T47D (cell line): Measurements from ENCODE around the gene MED16.

Experiments
- DNase-seq, 2 experiments: peaks; one replicate each; pipeline versions ENCODE4 v3.0.0 to v3.0.0-alpha.2; 2011 to 2012; ENCODE audit warnings: low read depth in 1 of 2, low spot score in 1 of 2
- JUND ChIP-seq: IDR thresholded peaks from 2 replicates; pipeline ENCODE4 v1.6.1; 2012; ENCODE audit warnings: low read depth
- in situ Hi-C: cut with HindIII; loops from 2 replicates; pipeline ENCODE4 v1.10.0; 2016; ENCODE audit warnings: low sequenced_read_pairs, low pct_unique_long_range_greater_than_20kb

MED16 gene

DNA sequence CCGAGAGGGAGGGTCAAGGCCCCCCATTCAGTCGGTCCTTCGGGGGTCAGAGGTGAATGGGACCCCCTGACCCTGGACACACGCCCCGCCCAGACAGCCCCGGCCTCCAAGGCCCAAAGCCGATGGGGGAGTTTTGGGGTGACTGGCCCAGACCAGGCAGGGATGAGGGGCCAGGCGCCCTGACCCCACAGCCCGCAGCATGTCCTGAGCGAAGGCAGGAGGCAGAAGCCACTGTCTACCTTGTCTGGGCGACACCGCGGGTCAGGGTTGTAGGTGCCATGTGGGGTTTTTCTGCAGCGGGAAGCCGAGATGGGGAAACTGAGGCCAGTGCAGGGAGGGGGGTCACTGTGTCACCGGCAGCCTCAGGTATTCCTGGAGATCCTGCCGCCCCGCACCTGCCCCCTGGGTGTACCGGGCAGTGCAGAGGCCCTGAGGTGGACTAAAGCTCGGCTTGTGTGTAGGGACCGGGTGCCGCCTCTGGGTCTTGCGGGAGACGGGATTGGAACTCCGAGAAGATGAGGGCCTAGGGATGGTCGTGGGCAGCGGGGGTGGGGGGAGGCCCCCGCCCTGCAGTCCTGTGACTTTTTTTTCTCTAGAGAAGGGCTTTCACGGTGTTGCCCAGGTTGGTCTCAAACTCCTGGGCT is 41.3 kb upstream of the MED16 start:
- no peak for TF ChIP-seq JUND
- DNase-seq, result no peak
- in situ Hi-C loops, result no loop called here

DNA sequence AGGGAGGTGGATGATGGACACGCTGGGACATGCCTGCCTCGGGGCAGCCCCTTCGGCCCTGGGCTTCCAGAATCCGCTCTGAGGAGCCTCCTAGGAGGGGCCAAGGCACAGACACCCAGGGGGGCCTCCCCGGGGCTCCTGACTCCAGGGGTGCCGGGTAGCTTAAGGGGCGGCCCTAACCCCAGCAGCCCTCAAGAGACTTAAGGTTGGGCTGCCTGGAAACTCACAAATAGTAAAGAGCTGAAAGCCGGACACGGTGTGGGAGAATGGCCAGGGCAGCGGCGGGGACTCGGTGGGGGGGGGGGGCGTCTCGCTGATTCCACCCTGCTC is 40.5 kb upstream of the MED16 start:
- TF ChIP-seq JUND, result no peak
- no peak for DNase-seq
- in situ Hi-C loops, result no loop called here

DNA sequence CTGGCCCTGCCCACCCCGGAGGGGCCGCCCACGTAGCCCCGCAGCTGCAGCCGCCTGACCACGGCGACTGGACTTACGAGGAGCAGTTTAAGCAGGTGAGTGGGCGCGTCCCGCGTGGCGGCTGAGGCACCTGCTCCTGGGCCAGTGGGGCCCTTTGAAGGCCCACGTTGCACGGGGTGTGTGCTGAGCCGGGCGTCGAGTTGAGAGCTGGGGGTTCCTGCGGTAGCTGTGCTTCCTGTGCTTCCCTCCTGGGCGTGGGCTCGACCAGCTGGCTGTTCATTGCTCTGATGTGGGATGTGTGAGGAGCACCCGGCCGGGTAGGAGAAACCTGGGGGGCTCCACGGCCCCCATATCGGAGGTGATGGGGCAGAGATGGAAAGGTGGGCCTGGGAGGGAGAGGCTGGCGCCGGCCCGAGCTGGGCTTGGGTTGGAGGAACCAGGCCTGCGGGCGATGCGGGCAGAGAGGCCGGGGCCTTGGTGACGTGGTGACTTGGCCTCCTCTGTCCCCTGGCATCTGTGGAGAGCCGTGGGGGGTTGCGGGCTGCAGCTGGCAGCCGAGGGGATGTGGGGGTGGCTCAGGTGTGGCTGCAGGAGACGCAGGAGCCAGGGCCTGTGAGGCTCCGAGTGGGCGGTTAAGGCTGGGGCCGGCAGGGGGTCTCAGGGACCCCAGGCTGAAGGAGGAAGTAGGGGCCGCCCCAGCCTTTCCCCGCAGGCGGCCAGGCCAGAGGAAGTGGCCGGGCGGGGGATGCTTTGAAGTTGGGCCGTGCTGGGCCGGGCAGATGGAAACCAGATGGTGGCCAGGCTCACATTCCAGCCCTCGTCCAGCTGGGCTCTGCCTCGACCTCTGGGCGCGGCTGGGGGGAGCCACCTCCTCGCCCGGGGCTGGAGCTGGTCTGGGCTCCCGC is 39.9 kb upstream of the MED16 start:
- in situ Hi-C loops, result no loop called here
- no peak for DNase-seq
- TF ChIP-seq JUND, result no peak

DNA sequence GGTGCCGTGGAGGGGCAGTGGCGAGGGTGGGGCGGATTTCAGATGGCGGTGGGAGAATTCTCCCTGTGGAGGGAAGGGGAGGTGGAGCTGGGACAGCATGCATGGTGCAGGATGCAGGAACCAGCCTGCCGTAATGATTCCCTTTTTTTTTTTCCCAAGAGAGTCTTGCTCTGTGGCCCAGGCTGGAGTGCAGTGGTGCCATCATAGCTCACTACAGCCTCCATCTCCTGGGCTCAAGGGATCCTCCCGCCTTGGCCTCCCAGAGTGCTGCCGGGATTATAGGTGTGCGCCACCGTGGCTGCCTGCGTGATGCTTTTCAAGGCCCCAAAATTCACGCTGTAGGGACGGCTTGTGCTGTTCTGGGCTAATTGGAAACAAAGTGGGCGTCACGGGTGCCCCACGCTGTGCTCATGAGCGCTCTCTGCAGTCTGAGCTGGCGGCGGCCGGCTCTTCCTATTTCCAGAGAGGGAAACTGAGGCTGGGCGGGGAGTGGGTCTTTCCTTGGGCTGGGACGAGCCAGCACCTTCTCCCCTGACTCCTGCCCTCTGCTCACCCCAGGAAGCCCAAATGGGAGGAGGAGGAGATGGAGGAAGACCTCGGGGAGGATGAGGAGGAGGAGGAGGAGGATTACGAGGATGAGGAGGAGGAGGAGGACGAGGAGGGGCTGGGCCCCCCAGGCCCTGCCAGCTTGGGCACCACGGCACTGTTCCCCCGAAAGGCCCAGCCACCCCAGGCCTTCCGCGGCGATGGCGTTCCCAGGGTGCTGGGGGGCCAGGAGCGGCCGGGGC is 39.1 kb upstream of the MED16 start:
- in situ Hi-C loops, result no loop called here
- no peak for DNase-seq
- TF ChIP-seq JUND, result no peak

DNA sequence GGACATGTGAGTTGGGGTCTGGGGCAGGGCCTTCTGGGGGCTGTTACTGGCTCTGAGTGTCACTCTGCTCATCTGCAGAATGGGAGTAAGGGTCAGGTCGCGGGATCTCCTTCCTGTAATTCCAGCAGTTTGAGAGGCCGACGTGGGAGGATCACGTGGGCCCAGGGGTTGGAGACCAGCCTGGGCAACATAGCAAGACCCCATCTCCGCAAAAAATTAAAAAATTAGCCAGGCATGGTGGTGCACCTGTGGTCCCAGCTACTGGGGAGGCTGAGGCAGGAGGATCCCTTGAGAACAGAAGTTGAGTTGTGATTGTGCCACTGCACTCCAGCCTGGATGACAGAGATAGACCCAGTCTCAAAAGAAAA is 36.9 kb upstream of the MED16 start:
- TF ChIP-seq JUND, result no peak
- in situ Hi-C loops, result no loop called here
- DNase-seq, result no peak

DNA sequence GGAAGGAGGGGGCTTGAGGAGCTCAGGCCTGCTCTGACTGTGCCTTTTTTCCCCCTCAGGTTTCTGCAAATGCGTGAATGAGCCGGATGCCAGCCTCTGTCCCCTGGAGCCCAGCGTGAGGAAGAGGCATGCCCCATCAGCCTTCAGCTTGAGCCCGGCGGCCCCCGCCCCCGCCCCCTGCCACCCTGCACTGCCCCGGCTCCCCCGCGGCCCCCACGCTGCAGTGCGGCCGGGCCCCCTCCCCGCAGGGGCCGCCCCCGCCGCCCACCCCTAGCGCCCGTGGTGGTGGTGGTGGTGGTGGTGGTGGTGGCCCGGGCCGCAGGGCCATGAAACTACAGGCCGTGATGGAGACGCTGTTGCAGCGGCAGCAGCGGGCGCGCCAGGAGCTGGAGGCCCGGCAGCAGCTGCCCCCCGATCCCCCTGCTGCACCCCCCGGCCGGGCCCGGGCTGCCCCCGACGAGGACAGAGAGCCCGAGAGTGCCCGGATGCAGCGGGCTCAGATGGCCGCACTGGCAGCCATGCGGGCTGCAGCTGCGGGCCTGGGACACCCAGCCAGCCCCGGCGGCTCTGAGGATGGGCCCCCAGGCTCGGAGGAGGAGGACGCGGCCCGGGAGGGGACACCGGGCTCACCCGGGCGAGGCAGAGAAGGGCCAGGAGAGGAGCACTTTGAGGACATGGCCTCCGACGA is 36.4 kb upstream of the MED16 start:
- no peak for DNase-seq

DNA sequence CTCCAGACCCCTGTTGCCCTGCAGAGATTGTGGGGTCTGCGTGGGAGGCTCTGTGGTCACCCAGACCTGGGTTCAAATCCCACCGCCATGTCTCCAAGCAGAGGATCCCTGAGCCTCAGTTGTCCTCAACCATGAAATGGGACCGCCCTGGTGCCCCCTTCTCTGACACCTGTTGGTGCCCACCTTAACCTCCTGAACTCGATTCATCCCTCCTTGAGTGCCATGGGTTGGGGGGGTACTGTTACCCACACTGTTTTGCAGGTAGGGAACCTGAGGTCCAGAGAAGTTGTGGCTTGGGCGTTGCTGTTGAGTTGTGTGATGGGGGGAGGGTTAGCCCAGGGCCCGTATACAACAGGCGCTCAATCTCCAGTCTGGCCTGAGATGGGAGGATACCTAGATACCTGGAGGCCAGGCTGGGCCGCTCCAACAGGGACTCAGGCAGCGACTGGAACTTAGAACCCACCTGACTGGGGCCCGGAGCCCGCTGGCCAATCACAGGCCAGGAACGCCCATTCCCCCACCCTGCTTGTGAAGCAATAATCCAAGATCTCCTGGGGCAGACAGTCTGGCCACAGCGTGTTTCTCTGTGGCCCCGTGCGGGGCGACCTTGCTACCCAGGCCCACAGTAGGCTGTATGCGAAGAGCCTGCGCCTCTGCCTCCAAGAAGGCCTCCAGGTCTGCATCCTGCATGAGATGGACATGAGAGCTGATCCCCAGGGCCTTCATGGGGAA is 35.6 kb upstream of the MED16 start:
- no peak for TF ChIP-seq JUND
- in situ Hi-C loops, result no loop called here
- peak; percentile 70 to 82 for DNase-seq

More for the DNA sequence above, 36.4 kb upstream of the MED16 start:
- TF ChIP-seq JUND, result no peak
- in situ Hi-C loops, result no loop called here

DNA sequence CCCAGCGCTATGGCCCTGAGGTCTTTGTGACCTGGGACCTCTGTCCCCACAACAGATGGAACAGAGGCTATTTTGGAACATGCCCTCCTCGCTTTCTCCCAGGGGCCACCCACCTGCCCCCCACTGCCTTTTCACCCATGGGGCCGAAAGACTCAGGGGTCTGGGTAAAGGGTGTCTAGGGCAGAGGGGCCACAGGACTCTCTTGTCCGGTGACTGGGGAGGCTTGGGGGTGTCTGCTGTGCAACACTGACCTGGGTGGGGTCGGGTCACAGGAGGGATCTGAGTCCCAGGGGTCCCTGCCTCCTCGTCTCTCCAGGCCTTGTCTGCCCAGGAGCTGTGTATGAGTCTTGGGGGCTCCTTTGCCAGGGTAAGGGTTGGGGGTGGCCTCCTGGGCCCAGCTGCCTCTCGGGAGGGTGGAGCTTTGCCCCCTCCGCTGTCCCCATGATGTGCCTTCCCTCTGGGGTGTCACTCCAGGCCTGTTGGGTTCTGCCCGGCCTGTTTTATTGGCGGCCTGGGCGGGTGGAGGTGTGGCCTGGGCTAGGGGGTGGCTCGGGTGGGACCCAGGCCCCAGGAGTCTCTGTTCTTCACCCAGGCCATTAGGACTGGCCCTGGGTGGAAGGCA is 34.9 kb upstream of the MED16 start:
- TF ChIP-seq JUND, result no peak
- in situ Hi-C loops, result no loop called here
- DNase-seq, result no peak

DNA sequence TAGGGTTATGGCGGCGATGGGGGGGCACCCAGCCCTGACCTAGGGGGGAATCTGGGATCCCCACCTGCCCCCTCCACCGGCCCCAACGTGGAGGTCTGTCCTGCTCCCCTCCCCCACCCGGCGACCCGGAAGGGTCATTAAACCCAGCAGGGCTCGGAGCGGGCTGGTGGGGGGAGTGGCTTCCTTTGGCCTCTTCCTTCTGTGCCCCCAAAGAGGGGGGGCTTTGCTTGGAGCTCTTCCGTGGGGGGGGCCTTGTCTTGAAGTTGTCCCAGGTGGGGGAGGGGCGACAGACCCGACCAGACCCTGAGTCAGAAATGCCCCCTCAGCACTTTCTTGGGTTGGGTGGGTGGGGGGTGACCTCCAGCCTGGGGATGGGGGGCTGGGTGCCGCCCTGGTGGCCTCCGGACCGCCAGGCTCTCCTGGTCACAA is 34.4 kb upstream of the MED16 start:
- TF ChIP-seq JUND, result no peak
- in situ Hi-C loops, result no loop called here
- no peak for DNase-seq

DNA sequence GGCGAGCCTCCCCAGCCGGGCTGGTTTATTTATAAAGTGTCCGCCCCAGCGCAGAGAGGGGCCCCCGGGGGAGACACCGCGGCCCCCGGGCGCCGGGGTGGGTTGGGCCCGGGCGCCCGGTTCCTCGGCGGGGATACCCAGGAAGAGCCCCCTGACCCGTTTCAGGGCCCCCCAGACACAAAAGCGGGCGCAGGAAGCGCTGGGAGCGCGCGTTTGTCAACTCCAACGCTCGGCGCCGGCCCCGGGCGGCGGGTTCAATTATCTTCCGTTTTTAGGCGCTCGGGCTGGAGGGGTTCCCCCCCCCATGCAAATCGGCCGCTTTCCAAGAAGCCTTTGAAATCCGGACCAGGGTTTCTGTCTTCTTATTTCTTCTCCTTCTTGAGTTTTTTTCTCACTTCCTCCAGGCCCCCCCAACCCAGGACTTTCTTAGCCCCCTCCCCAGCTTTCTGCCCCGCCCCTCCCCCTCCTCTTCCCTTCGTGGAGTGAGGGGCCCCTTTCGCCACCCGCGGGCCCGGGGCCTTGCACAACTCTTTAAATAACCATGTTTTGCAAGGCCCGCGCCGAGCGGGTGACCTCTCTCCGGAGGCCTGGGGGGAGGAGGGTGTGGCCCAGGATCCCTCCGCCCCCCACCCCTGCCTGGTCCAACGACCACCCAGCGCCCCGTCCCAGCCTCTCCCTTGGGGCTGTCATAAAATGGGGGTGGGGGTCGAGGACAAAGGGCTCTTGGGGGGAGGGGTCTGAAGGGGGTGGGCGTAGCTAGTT is 33.8 kb upstream of the MED16 start:
- DNase-seq, result peak in 1 of 2 experiments; percentile 43
- no peak for TF ChIP-seq JUND
- in situ Hi-C loops, result no loop called here

DNA sequence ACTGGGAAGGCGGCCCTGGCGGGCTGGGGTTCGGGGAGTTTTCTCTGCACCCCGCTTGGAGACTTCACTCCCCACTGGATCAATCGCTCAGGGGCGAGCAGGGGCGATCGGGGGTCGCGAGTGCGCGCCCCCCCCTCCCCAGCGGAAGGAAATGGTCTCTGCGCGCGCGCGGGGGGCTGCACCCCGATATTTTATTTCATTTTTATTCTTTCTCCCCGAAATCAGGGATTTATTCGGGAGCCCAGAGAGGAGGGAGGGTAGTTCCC is 33.3 kb upstream of the MED16 start:
- in situ Hi-C loops, result no loop called here
- TF ChIP-seq JUND, result no peak
- no peak for DNase-seq
